Mesenchymal stem cell (in vitro differentiated cells and primary cell): ENCODE results near the gene LIN28B.

Experiments
- DNase-seq: peaks from one replicate; pipeline ENCODE4 v3.0.0-alpha.2; 2013
- H2AFZ ChIP-seq: one replicate; pipeline ENCODE4 v1.6.1; 2013; ENCODE audit warnings: low read depth, mild to moderate bottlenecking, control low read depth, inconsistent platforms, low read length, moderate library complexity
- H2AK5ac ChIP-seq: 2 replicates; pipeline ENCODE4 v1.6.1; 2013; ENCODE audit warnings: low read length, moderate library complexity, mild to moderate bottlenecking, inconsistent platforms; ENCODE audit not compliant: severe bottlenecking
- H2BK120ac ChIP-seq: one replicate; pipeline ENCODE4 v1.6.1; 2013; ENCODE audit warnings: low read depth, mild to moderate bottlenecking, inconsistent platforms, low read length, moderate library complexity
- H2BK12ac ChIP-seq, 2 experiments: one replicate each; pipeline ENCODE4 v1.6.1; 2013; ENCODE audit warnings: inconsistent platforms in 2 of 2, low read length in 2 of 2, mild to moderate bottlenecking in 2 of 2, moderate library complexity in 2 of 2, control low read depth in 1 of 2
- H2BK15ac ChIP-seq: one replicate; pipeline ENCODE4 v1.6.1; 2013; ENCODE audit warnings: mild to moderate bottlenecking, low read depth, inconsistent platforms; ENCODE audit not compliant: poor library complexity, severe bottlenecking
- H2BK5ac ChIP-seq: 2 replicates; pipeline ENCODE4 v1.6.1; 2013; ENCODE audit warnings: low read depth, mild to moderate bottlenecking, low read length, control low read depth, inconsistent platforms; ENCODE audit not compliant: poor library complexity, severe bottlenecking
- H3K14ac ChIP-seq, 2 experiments: one replicate each; pipeline ENCODE4 v1.6.1; 2013; ENCODE audit warnings: inconsistent platforms in 2 of 2, low read length in 2 of 2, control low read depth in 1 of 2, mild to moderate bottlenecking in 1 of 2, moderate library complexity in 1 of 2
- H3K18ac ChIP-seq, 2 experiments: one replicate each; pipeline ENCODE4 v1.6.1; 2013; ENCODE audit warnings: inconsistent platforms in 2 of 2, low read length in 2 of 2, control low read depth in 1 of 2, low read depth in 1 of 2, mild to moderate bottlenecking in 1 of 2
- H3K23ac ChIP-seq, 2 experiments: one replicate each; pipeline ENCODE4 v1.6.1; 2013; ENCODE audit warnings: inconsistent platforms in 2 of 2, low read length in 2 of 2, mild to moderate bottlenecking in 2 of 2, moderate library complexity in 2 of 2, control low read depth in 1 of 2
- H3K27ac ChIP-seq: 2 replicates; pipeline ENCODE4 v1.5.1; 2013; ENCODE audit warnings: mild to moderate bottlenecking, moderate library complexity, low read length, control low read depth, inconsistent platforms; ENCODE audit not compliant: poor library complexity, severe bottlenecking
- H3K27me3 ChIP-seq, 2 experiments: 2 replicates each; pipeline versions ENCODE4 v1.6.1 to v1.7.0; 2013; ENCODE audit warnings: low read length in 2 of 2, mild to moderate bottlenecking in 2 of 2, moderate library complexity in 2 of 2, control low read depth in 1 of 2, inconsistent platforms in 1 of 2; ENCODE audit not compliant: control insufficient read depth in 1 of 2, insufficient read depth in 1 of 2
- H3K36me3 ChIP-seq, 2 experiments: 2 replicates each; pipeline versions ENCODE4 v1.6.1 to v1.7.0; 2013; ENCODE audit warnings: low read length in 2 of 2, control low read depth in 1 of 2, inconsistent platforms in 1 of 2, low read depth in 1 of 2, mild to moderate bottlenecking in 1 of 2; ENCODE audit not compliant: insufficient read depth in 2 of 2, control insufficient read depth in 1 of 2
- H3K4ac ChIP-seq, 2 experiments: one replicate each; pipeline ENCODE4 v1.6.1; 2013; ENCODE audit warnings: inconsistent platforms in 2 of 2, low read length in 2 of 2, mild to moderate bottlenecking in 2 of 2, moderate library complexity in 2 of 2, control low read depth in 1 of 2, low read depth in 1 of 2
- H3K4me1 ChIP-seq: 2 replicates; pipeline ENCODE4 v1.6.1; 2013; ENCODE audit warnings: low read depth, low read length, control low read depth; ENCODE audit not compliant: control insufficient read depth, insufficient read depth
- H3K4me2 ChIP-seq: 2 replicates; pipeline ENCODE4 v1.6.1; 2013; ENCODE audit warnings: low read length, mild to moderate bottlenecking, inconsistent platforms; ENCODE audit not compliant: poor library complexity, severe bottlenecking
- H3K4me3 ChIP-seq, 2 experiments: 2 replicates each; pipeline versions ENCODE4 v1.5.1 to v1.7.0; 2013; ENCODE audit warnings: low read length in 2 of 2, mild to moderate bottlenecking in 2 of 2, control low read depth in 1 of 2, low read depth in 1 of 2; ENCODE audit not compliant: insufficient read depth in 1 of 2
- H3K79me1 ChIP-seq: replicated peaks from 2 replicates; pipeline ENCODE4 v1.6.1; 2013; ENCODE audit warnings: mild to moderate bottlenecking, control low read depth, low read length, inconsistent platforms; ENCODE audit not compliant: poor library complexity, severe bottlenecking
- H3K9ac ChIP-seq: 2 replicates; pipeline ENCODE4 v1.7.0; 2013; ENCODE audit warnings: mild to moderate bottlenecking, low read length, moderate library complexity
- H3K9me3 ChIP-seq: 2 replicates; pipeline ENCODE4 v1.7.0; 2013; ENCODE audit warnings: mild to moderate bottlenecking, low read length; ENCODE audit not compliant: control insufficient read depth
- H4K8ac ChIP-seq: one replicate; pipeline ENCODE4 v1.6.1; 2013; ENCODE audit warnings: inconsistent platforms, mild to moderate bottlenecking, low read length, moderate library complexity
- H4K91ac ChIP-seq: one replicate; pipeline ENCODE4 v1.6.1; 2013; ENCODE audit warnings: mild to moderate bottlenecking, low read length, inconsistent platforms
- WGBS: methylation state at CpG from one replicate; pipeline ENCODE4 v1.1.7; 2013; ENCODE audit warnings: mixed read lengths; 5-methylcytosine and 5-hydroxymethylcytosine counted together

LIN28B gene

DNA sequence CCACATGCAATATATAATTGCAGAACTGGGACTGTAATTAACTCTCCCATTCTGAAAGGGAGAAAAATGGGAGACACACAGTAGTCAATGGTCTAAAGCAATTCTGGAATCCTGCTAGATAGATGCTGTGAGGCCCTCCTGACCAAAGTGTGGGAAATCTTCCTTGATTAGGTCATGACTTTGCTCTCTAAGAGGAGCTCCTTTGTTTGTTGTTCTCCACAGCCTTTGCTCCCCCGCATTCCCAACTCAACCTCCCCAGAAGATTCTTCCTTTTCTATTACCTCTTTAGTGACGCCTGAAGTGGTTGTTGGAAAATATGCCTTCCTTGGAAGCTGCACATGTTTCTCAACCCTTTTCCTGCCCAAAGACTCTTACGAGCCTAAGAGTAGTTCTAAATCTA, 28.8 kb upstream of the LIN28B start:
- no peak overlapping the region for H2BK120ac ChIP-seq
- no peak overlapping the region for H3K18ac ChIP-seq
- no peak overlapping the region for H3K9ac ChIP-seq
- no peaks in the 10 kb centered on the region for H3K4me1 ChIP-seq
- H4K91ac ChIP-seq = no peak overlapping the region
- H3K4ac ChIP-seq = no peak overlapping the region
- no peak overlapping the region for H2BK12ac ChIP-seq
- H3K36me3 ChIP-seq = no peaks in the 10 kb centered on the region
- H3K4me2 ChIP-seq = no peak overlapping the region
- no peaks in the 10 kb centered on the region for H3K9me3 ChIP-seq
- H3K4me3 ChIP-seq = no peak overlapping the region
- H3K27me3 ChIP-seq = peaks cover 0 to 16% of the 10 kb centered on the region in 2 experiments
- H3K79me1 ChIP-seq = no peaks in the 10 kb centered on the region
- H2AFZ ChIP-seq = no peak overlapping the region
- no peak overlapping the region for H3K14ac ChIP-seq
- no peak for DNase-seq
- no peak overlapping the region for H2BK15ac ChIP-seq
- no peak overlapping the region for H2BK5ac ChIP-seq
- no peak overlapping the region for H3K27ac ChIP-seq
- no peak overlapping the region for H4K8ac ChIP-seq
- no peak overlapping the region for H3K23ac ChIP-seq
- no peak overlapping the region for H2AK5ac ChIP-seq
- WGBS = 83% methylated on average over 1 of the region's 3 CpGs

DNA sequence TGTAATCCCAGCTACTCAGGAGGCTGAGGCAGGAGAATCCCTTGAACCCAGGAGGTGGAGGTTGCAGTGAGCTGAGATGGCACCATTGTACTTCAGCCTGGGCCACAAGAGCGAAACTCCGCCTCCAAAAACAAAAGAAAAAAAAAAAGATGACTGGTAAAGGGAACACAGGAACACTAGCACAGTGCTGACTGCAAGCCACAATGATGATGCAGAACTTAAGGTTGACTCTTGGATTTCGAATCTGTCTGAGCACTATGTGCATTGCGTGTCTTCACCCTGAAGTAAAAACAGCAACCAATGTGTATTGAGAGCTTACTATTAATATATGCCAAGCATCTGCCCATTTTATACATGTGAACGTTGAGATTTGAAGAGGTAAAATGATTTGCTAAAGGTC, 27.6 kb upstream of the LIN28B start:
- H2AK5ac ChIP-seq = no peak overlapping the region
- H3K4me2 ChIP-seq = no peak overlapping the region
- no peaks in the 10 kb centered on the region for H3K9me3 ChIP-seq
- no peak overlapping the region for H4K8ac ChIP-seq
- DNase-seq = no peak
- peaks cover 0 to 16% of the 10 kb centered on the region in 2 experiments for H3K27me3 ChIP-seq
- H4K91ac ChIP-seq = no peak overlapping the region
- no peak overlapping the region for H2AFZ ChIP-seq
- H3K14ac ChIP-seq = no peak overlapping the region
- no peak overlapping the region for H3K23ac ChIP-seq
- H3K27ac ChIP-seq = no peak overlapping the region
- no peak overlapping the region for H3K4me3 ChIP-seq
- no peaks in the 10 kb centered on the region for H3K79me1 ChIP-seq
- H3K36me3 ChIP-seq = no peaks in the 10 kb centered on the region
- H3K4ac ChIP-seq = no peak overlapping the region
- H2BK5ac ChIP-seq = no peak overlapping the region
- H3K9ac ChIP-seq = no peak overlapping the region
- no peak overlapping the region for H3K18ac ChIP-seq
- no peaks in the 10 kb centered on the region for H3K4me1 ChIP-seq
- no peak overlapping the region for H2BK120ac ChIP-seq
- no peak overlapping the region for H2BK15ac ChIP-seq
- no peak overlapping the region for H2BK12ac ChIP-seq
- 81% methylated on average over 3 of the region's 5 CpGs for whole genome bisulfite sequencing

DNA sequence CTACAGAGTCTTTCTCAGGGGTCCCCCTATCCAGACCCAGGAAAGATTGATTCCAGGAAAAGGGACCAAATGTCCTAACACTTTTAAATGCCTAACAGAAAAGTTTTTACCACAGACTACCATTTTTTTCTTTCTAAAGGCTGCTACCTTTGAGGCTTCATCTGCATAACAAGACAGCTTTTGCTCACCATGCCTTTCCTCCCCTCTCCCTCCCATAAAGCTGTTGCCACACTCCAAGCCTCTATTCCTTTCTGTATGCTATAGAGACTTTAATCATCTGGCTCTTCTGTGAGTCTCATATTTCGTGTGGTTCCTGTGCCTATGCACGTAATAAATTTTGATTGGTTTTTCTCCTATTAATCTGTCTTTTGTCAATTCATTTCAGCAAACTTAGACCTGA, 26.0 kb upstream of the LIN28B start:
- H3K23ac ChIP-seq = no peak overlapping the region
- H3K18ac ChIP-seq = no peak overlapping the region
- H3K27me3 ChIP-seq = peaks cover 0 to 13% of the 10 kb centered on the region in 2 experiments
- DNase-seq = no peak
- H3K4me2 ChIP-seq = no peak overlapping the region
- H2BK5ac ChIP-seq = no peak overlapping the region
- no peak overlapping the region for H3K4me3 ChIP-seq
- H2BK15ac ChIP-seq = no peak overlapping the region
- no peak overlapping the region for H2AFZ ChIP-seq
- 88% methylated on average over 2 of the region's 2 CpGs for WGBS
- no peak overlapping the region for H4K91ac ChIP-seq
- no peak overlapping the region for H2AK5ac ChIP-seq
- no peak overlapping the region for H4K8ac ChIP-seq
- no peak overlapping the region for H3K4ac ChIP-seq
- no peak overlapping the region for H2BK120ac ChIP-seq
- no peak overlapping the region for H3K9ac ChIP-seq
- H3K79me1 ChIP-seq = no peaks in the 10 kb centered on the region
- no peaks in the 10 kb centered on the region for H3K36me3 ChIP-seq
- no peaks in the 10 kb centered on the region for H3K9me3 ChIP-seq
- H3K14ac ChIP-seq = no peak overlapping the region
- no peak overlapping the region for H2BK12ac ChIP-seq
- no peak overlapping the region for H3K27ac ChIP-seq
- H3K4me1 ChIP-seq = no peaks in the 10 kb centered on the region

DNA sequence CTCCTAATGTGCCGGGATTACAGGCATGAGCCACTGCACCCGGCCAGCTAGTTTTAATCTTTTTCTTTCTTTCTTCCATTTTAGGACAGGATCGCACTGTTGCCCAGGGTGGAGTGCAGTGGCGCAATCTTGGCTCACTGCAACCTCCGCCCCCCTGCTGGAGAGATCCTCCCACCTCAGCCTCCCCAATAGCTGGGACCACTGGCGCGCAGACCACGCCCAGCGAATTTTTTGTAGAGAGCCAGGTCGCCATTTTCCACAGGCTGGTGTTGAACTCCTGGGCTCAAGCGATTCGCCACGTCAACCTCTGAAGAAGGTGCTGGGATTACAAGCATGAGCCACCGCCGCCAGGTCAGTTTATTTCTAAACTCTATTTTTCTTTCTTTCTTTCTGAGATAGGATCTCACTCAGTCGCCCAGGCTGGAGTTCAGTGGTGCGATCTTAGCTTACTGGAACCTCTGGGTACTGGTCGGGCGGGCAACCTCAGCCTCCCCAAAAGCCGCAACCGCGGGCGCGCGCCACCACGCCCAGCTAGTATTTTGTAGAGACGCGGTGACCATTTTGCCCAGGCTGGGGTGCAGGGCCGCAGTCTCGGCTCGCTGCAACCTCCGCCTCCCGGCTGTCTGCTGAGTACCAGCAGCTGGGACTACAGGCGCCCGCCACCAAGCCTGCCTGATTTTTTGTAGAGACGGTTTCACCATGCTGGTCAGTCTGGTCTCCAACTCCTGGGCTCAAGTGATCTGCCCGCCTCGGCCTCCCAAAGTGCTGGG, 20.0 kb upstream of the LIN28B start:
- H3K9ac ChIP-seq = no peak overlapping the region
- H2AFZ ChIP-seq = no peak overlapping the region
- no peak overlapping the region for H2BK12ac ChIP-seq
- no peak for DNase-seq
- no peak overlapping the region for H2AK5ac ChIP-seq
- no peak overlapping the region for H3K23ac ChIP-seq
- H3K18ac ChIP-seq = no peak overlapping the region
- no peak overlapping the region for H2BK15ac ChIP-seq
- H2BK5ac ChIP-seq = no peak overlapping the region
- no peak overlapping the region for H3K4me3 ChIP-seq
- H3K36me3 ChIP-seq = peaks cover 0 to 6% of the 10 kb centered on the region in 2 experiments
- no peak overlapping the region for H2BK120ac ChIP-seq
- peaks cover 8 to 32% of the 10 kb centered on the region in 2 experiments for H3K27me3 ChIP-seq
- no peak overlapping the region for H3K4ac ChIP-seq
- H3K27ac ChIP-seq = no peak overlapping the region
- 95% methylated on average over 36 of the region's 38 CpGs for WGBS
- H3K9me3 ChIP-seq = no peaks in the 10 kb centered on the region
- H3K4me2 ChIP-seq = no peak overlapping the region
- no peak overlapping the region for H4K91ac ChIP-seq
- no peak overlapping the region for H4K8ac ChIP-seq
- H3K14ac ChIP-seq = no peak overlapping the region
- H3K79me1 ChIP-seq = no peaks in the 10 kb centered on the region
- H3K4me1 ChIP-seq = peaks cover 12% of the 10 kb centered on the region
